GM19238 (cell line): ENCODE results near the gene PEMT.

Experiments
- DNase-seq: peaks from one replicate; pipeline ENCODE4 v3.0.0; 2011; ENCODE audit warnings: low spot score; ENCODE audit not compliant: insufficient read length

PEMT gene

DNA sequence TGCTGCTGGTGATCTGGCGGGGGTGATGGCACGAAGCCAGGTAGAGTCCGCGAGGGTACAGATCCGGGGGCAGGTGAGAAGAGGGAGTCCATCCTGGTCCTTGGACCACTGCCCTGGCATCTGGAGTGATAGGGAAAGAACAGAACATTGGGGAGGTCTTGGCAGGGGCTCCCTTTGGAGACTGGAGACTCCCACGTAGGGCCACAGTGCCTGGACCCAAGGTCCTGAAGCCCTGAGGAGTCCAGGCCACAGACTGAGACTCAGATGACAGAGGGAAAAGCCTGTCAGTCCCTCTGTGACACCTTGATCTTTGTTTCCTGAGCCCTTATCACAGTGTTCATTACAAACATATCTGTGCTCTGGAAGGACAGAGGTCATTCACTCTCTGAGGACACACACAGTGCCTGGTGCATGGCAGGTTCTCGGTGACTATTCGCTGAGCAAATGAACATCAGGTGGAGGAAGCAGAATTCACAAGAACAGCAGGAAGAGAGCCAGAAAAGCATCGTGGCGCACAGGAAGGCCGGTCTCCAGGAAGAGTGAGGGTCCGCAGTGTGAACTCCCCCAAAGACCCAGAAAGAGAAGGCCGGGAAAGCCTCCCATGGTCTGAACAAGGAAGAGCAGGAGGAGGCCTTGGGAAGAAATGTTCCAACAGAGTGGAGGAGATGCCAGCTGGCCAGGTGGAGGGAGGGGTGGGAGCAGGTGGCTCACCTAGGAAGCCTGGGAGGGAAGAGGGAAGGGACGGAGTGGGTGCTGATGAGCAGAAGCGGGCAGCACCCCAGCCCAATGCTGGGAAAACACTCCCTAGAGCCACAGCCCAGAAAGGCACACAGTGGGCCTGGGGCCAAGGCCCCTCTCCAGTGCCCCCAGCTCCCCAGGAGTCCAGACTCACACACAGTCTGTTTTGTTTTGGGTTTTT lies 20.5 kb downstream of the PEMT start:
- no peak for DNase-seq

DNA sequence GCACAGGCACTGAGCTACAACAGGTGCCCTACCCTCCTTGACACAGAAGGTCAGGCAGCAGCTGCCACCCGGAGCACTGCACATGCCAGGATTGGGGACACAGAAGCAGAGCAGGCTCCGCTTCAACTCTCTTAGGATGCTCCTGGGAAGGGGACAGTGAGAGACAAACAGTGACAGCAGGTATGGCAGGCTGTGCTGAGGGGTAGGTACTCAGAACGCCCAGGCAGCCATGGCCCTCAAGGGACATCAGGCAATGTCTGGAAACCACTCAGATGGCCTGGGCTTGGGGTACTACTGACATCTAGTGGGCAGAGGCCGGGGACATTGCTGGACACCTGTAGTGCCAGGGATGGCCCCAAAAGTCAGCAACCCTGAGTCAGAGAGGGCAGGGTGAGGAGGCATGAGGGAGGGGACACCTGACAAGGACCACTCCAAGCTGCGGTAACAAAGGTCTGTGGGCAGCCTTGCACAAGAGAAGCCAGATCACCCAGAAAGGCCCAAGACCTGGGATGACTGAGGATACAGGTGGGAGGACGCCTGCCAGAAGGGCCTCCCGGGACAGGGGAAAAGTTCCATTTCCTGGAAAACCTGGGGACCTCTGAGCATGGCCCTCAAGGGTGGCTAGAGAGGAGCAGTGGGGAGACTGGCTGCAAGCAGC lies 21.2 kb downstream of the PEMT start:
- no peak for DNase-seq

DNA sequence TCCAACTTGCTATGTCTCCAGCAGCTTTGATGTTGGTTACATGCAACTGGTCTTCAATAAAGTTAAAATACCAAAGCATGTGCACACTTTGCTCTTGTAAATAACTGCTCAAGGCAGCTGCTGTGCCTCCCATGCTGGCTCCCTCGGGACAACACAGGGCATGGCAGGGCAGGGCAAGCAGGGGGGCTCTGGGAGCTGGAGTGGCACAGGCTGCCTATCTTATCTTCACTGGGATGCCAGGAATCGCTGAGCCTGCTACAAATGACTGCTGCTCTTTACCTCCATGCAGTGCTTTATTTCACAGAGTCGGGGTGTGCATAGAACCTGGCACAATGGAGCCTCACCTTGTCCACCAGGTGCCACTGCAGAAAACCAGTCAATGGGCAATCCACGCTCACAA lies 21.8 kb downstream of the PEMT start:
- DNase-seq: no peak

DNA sequence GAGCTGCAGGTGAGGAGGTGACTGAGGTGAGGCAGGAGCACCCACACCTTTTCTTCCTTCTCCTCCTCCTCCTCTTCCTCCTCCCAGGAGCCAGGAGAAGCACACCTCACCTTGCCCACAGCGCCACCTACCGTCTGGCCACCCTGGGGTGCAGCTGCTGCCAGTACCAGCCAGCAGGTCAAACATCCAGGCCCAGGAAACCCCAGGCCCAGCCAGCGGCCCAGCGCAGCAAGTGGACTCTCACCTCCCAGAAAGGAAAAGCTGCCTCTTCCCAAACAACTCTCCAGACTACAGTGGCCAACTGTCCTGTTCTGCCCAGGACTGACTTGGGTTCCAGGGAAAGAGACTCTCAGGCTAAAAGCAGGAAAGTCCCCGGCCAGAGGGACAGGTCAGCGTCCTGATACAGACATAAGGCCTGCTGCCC lies 22.7 kb downstream of the PEMT start:
- peak; percentile 60 for DNase-seq

DNA sequence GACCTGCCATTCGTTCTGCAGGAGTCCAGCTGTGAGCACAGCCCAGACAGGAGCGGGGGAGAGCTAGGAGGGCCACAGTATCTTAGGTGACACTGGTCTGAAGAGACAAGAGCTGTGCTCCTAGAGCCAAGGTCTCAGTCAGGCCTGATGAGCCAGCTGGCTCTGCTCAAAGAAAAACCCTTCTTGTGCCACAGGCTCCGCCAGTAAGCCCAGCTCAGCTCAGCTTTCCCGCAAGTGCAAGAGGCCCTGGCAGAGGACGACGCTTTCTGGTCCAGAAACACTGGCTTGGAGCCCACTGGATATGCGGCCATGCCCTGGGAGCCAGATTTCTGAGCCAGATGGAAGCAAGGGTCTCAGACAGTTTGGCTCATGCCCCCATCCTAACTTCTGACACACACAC lies 23.9 kb downstream of the PEMT start:
- no peak for DNase-seq

DNA sequence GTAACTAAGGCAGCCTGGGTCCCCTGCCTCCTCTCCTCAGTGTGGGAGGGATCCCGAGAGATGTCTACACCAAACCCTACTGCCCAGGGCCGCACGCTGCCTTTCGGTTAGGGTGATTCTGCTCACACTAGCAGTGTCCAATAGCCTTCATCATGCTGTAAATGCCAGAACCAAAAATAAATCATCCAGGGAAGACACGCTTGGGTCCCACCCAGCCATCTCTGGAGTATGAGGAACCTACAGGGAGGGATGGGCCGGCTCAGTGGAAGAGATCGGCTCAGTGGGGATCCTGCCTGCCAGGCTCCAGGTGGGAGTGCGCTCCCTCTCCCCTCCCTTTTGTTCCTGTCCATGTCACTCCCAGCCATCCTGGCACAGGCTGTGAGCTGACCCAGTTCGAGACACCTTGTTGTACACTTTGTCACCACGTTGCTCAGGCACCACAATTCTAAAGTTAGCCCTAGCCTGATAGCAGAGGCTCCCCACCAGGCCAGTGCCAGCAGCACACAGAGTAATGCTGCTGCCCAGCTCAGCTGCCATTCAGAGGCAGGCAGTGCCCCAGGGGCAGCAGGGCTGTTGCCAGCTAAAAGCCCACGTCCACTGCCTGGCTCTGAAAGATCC lies 24.5 kb downstream of the PEMT start:
- DNase-seq: no peak

DNA sequence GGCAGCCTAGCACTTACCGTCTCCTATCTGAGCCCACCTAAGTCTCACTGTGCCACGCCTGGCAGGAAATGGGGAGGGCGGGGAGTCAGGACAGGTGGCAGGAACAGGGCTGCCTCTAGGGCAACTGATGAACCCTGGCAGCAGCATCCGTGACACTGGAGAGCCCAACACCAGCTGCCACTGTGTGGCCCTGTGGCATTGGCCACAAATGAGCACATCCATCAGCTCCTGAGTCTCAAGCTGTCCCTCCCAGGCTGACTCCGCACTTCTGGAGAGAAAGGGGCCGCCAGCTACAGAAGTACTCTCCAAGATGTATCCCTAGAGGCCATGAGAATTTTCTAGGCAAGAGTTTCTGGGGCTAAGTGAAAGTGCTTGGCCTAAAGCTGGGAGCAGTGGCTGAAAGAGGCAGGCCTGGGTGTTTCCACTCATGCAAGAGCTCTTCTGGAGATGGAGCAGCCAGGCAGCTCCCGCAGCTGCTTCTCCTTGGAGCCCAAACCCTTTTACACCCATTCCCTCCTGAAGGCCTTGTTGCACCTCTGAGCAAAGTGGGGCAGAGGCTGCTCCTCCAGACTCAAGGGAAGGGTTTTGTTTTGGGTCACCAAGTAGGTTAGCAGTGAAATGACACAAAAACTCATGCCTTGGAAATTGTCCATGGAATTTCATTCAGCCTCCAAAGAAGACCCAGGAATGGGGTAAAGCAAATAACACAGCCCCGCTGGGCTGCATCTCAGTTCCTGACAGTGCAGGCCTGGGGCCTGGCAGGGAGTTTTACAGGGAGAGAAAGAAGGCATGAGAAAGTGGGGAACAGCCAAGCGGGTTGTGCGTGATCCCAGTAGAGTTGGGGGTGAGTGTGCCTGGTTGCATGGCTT lies 25.8 kb downstream of the PEMT start:
- no peak for DNase-seq

DNA sequence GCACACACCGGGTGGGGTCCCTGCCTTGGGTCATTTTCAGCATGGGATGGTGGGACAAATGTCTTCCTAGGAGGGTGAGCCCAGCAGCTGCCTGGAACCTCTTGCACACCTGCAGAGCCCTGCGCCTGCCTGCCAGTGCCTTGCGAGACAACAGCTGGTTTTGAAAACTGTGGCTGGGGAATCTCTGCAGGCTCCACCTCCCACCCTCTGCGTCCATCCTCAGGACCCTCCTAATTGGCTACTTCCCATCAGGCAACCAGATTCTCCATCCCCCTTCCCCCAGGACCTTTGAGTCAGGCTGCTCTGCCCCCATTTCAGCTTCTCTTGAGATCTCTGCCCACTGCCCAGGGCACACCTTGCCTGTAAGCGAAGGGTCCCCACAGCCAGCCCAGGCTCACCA lies 26.6 kb downstream of the PEMT start:
- DNase-seq: no peak

DNA sequence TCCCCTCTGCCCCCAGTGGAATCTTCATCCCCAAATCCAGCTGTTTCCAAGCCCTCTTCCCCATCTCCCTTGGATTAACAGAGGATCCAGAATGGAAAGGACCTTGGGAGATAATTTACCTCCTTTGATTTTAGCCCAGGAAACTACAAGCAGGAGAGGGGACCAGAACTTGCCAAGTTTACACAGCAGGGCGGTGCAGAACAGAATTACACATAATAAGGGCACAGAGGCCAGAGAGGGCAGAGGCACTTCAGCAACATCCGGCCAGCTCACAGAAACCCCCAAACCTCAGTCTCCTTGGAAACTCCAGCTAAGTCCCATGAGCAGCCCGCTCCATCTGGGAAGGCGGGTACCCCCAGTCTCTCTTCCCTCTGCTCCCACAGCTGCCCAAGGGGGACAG lies 27.2 kb downstream of the PEMT start:
- no peak for DNase-seq

DNA sequence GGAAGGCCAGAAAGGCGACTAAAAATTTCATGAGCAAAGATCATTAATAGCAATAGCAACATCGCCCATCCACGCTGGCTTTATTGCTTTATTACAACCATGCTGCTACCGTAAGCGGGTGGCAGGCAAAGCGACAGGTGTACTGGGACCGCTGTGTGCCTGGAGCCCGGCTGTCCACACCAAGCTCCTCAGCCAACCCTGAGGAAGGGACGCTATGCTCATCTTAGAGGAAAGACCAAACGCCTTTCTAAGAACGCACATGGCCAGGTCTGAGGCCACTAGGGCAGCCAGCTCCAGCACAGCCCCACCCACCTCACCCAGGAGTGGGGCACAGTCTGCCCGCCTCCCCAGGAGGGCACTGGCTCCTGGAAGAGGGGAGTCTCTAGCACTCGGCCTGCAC lies 28.0 kb downstream of the PEMT start:
- DNase-seq: no peak

DNA sequence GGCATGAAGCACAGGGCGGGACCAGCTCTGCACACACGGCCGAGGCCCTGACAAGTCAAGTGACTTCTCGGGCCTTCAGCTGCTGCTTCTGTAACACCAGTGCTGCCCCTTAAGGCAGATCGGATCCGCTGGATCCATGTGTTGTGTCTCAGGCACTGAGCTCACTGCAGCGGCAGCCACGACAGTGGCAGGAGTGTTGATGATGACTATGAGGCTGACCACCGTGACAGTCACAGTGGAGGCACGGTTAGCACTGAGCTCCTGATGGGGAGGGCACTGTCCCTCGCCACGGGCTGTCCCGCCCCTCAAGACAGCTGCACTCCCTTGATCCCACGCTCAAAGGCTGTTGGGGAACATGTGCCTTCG lies 29.4 kb downstream of the PEMT start:
- no peak for DNase-seq

DNA sequence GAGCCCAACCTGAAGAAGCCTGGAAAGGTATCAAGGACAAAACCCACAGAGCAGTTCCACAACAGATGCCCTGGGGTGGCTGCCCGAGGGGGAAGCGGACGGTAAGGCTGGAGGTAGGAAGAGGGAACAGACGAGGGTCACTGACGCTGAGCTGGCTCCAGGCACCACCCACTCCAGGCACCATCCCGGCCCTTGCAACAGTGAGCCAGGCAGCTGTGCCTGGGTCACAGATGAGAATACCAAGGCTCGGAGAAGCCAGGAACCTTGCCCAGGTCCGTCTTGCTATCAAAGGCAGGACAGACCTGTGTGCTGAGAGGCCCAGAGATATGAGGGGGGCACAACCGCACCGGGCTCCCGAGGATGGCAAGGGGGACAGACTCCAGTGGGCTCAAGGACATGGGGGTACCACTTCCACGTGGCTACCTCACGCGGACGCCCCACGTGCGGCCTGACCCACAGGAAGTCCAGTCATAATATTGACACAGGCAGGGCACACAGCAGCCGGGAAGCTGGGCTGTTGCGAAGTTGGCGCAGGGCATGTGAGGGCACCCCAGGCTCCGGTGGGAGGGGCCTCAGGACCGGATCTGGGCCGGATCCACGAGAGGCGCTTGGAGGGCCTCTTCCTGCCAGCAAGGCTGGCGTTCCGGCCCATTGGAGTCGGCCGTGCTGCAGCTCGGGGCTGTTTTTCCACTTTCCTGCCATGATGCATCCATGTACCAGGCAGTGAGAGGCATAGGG lies 29.9 kb downstream of the PEMT start:
- no peak for DNase-seq

DNA sequence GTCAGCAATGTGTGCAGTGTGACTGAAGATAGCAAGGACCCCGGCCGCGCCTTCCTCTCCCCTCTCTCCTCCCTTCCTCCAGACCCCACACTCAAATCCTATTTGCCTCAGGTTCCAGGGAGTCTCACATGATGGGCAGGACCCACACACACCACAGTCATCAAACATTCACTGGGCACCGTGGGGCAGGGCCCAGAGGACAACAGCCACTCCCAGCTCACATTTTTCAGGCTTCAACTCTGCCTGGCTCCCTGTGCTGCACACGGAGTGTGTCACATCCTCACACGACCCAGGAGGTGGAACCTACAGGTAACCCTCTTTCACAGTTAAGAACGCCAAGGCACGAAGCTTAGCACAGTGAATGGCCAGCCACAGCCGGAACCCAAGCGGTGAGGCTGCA lies 30.5 kb downstream of the PEMT start:
- DNase-seq: no peak

DNA sequence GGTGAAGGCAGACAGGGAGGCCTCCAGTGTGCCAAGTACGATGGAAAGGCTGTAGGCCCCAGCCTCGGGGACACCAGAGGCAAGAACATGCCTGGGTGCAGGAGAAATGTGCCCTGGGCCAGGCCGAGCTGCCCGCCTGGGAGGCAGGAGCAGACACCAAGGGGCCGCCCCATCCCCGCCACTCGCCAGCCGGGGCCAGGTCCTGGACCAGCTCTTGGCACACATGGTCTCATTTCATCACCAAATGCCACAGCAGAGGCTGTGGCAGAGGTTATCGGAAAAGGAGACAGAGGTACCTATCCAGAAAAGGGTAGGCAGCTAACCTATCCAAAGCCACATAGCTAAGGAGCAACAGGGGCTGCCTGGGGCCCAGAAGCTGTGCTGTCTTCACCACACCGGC lies 31.3 kb downstream of the PEMT start:
- no peak for DNase-seq

DNA sequence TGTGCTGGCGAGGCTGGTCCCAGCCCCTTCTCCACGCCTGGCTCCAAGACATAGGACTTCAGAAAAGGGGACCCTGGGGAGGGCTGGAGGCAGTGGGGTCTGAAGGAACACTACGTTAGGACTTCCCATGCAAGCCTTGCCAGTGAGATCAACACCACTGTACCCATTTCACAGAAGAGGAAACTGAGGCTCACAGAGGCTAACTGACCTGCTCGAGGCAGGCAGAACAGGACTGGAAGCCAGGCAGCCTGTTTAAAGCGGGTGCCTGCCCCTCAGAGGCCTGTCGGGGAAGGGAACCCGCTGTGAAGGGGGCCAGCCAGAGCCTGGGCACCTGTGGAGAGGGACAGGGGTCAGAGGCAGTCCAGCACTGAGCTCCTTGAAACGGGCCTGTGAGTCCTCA lies 32.3 kb downstream of the PEMT start:
- no peak for DNase-seq

DNA sequence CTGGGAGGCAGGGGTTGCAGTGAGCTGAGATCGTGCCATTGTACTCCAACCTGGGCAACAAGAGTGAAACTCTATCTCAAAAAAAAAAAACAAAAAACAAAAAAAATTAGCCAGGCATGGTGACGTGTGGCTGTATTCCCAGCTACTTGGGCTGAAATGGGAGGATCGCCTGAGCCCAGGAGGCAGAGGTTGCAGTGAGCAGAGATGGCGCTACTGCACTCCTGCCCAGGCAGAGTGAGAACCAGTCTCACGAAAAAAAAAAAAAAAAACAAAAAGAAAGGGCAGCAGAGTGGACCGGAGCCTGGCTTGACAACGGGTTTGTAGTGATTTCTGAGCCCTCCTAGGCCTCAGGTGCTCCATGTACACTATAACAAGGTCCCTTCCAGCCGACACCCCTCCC lies 33.1 kb downstream of the PEMT start:
- no peak for DNase-seq

DNA sequence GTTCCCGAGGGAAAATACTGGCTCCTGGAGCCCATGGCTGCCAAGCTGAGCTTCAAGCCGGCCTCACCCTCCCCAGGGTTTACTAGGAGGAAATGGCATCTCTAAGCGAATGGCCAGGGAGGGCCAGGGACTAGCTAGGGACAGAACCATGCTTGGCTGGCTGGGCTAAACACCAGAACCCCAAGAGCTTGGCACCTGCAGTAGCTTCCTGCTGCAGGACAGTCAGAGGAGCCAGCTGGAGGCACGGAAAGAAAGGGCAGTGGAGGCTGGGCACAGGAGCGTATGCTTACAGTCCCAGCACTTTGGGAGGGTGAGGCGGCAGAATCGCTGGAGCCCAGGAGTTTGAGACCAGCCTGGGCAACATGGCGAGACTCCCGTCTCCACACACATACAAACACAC lies 33.7 kb downstream of the PEMT start:
- no peak for DNase-seq

DNA sequence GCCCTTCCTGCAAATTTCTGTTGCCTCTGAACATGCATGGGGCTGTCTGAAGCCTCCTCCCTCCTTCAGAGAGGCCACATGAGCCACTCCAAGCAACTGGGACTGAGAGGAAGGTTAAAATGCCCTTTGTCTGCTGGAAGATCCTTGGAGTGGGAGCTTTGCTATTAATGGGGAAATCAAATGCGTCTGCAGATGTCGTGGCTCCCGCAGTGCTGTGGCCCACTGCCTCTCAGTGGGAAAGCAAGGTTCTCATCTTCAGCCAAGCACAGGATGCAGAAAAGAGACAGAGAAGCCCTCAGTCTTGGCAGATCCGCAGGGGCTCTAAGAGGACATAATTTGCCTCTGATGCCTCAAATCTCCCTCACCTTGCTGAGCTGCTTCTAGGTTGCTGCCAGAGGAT lies 34.8 kb downstream of the PEMT start:
- no peak for DNase-seq

DNA sequence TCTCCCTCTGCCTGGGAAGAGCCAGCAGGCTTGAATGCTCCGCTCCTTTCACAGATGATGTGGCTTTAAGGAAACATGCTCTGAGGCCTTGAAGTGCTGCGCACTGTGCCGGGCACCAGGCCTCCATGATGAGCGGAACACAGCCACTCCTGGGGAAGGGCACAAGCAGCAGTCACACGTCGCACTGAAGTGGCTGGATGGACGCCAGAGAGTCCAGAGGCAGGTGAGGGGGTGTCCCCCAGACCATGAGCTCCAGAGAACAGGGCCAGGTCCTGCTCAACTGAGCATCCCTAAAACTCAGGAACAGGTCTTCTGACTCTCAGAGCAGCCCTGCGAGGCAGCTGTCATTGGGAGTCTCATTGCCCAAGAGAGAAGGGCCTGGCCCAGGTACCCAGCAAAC lies 35.6 kb downstream of the PEMT start:
- DNase-seq: no peak

DNA sequence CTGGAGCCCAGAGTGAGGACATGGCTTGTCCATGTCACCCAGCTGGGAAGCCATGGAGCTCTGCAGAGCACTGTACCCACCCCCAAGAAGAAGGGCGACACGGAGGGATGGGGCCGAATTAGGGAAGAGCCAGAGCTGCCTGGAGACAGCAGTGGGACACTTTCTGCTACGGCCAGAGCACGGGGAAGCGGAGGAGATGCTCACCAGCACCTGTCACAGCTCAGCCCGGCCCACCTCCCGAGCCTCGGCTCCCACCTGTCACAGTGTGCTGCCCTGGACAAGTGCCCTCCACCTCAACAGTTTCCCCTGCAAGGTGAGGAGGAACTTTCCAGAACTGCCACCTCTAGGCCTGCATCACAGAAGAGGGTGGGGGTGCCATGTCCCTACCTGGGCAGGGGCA lies 36.4 kb downstream of the PEMT start:
- DNase-seq: no peak

DNA sequence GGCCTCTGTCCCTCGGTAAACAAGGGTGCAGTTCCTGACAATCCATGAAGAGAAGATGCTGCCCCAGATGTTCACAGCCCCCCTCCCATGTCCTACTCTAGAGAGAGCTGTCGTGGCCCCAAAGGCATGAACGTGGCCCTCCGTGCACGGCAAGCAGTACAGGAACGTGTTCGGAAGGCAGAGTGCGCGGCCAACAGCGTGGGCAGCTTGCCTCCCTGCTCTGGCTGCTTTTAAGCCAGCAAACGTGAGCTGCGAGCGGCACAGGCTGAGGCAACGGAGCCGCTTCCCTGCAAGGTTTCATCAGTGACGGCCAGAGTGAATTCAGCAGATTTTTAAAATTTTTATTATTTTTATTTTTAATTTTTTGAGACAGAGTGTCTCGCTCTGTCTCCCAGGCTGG lies 37.2 kb downstream of the PEMT start:
- DNase-seq: no peak
